HL-60/S4 treated with phorbol 12-myristate 13-acetate at 8.2 ng/mL for 4 days and 3 days (cell line): ENCODE measurements around the gene ACOT13.
"Not testable (repeated sequence)": the region's sequence is repeated elsewhere in the genome, so short reads cannot be mapped to it uniquely, and the experiment has no call there.

Source experiments
- in situ Hi-C: fragments of 300-500 bp; cut with MboI; formaldehyde crosslinking; loops from 2 replicates; pipeline ENCODE4 v1.15.0; 2022; ENCODE audit warnings: low sequenced_read_pairs

The ACOT13 gene

DNA sequence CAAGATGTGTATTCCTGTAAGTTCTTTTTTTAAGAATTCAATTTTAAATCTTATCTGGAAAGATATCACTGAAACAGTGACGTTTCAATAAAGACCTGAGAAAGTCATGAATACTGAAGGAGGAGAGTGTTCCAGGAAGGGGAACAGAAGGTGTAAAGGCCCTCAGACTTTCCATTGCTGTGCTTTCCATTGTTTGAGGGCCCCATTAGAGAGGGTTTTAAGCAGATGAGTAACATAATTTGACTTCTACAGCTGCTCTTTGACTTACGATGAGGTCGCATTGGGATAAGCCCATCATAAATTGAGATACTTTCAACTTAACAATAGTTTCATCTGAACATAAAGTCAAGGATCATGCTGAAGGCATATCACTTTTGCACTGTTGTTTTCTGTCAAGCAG lies 24.7 kb downstream of the ACOT13 start:
- in situ Hi-C loops, result no loop called here

DNA sequence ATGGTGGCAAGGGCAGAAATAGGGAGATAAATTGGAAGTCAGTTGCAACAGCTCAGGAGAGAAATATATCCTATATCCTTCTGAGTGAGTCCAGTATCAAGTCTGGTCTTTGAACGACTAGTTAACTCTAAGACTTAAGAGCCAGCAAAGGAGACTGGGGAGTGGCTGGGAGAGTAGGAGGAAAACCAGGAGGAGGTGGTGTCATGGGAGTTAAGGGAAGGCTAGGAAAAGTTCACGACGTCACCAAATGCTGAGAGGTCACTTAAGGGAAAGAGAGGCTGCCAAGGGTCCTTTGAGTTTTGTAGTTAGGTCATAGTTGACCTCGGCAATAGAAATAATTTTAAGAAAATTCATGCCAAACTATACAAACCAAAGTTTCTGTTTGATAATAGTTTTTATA lies 25.1 kb downstream of the ACOT13 start:
- in situ Hi-C loops, result no loop called here

DNA sequence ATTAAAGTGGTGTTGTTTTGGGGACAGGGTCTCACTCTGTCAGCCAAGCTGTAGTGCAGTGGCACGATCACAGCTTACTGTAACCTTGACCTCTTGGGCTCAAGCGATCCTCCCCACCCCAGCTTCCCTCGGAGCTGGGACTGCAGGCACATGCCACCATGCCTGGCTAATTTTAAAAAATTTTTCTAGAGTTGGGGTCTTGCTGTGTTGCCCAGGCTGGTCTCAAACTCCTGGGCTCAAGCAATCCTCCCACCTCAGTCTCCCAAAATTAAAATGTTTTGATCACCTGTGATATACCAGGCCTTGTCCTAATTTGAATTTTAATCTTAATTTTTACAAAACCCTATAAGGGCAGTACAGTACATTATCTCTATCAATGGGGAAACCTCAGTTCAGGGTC lies 25.5 kb downstream of the ACOT13 start:
- in situ Hi-C loops, result no loop called here

DNA sequence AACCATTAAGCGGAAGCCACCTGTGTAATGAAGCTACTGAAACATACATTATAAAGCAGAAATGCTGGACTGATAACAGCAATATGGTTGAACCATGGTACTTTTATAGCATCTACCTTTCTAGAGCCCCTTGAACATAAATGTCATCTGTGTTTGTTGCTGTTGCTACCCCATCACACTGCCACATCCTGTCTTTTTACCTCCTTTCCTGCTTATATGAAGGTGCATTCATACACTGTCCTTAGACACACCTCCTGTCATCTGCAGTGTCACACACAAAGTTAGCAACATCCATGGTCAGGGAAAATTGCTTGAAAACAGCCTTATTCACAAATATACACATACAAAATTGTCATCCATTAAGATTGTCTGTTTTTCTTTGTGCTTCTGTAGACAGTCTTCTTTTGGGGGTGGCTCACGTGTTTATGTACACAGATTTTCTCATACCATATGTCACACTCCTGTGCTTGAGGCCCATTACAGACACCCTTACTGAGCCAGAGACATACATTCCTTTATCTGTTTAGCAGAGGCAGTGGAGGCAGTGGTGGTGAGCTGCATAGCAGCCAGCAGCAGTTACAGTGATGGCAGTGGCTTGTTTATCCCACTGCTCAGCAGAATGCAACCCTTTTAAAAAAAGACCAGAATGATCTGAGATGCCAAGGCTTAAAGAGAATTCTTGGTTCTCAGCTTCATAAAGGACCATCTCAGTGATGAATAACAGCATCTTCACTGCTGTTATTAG lies 26.1 kb downstream of the ACOT13 start:
- in situ Hi-C loops, result no loop called here

DNA sequence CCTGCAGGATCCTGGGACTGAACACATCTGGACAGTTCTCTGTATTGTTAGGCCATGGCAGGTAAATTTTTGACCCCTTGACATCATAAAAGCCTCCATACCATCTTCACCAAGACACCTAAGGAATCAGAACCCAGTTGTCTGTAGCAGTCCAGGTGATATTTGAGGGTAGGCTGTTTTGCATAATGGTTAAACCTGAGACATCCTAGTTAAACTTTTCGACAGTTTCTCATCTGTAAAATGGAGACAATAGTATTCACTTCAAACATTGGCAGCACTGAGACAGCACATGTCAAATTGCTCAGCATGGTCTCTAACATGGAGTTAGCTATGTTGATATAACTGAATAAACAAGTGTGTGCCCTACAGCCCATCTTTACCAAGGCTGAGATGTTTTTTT lies 27.3 kb downstream of the ACOT13 start:
- in situ Hi-C loops, result no loop called here

DNA sequence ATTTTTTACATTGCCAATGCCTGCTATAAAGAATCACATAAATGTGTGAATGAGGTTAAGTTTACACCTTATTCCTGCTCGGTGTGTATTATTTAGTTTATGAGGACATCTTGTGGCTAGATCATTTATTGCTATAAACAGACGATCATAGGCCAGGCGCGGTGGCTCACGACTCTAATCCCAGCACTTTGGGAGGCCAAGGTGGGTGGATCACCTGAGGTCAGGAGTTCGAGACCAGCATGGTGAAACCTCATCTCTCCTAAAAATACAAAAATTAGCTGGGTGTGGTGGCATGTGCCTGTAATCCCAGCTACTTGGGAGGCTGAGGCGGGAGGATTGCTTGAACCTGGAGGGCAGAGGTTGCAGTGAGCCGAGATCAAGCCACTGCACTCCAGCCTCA lies 28.8 kb downstream of the ACOT13 start:
- in situ Hi-C loops, result loop anchor here (5.0 kb wide), 1 partner anchor 113 kb away; no protein-coding TSS in a partner anchor

DNA sequence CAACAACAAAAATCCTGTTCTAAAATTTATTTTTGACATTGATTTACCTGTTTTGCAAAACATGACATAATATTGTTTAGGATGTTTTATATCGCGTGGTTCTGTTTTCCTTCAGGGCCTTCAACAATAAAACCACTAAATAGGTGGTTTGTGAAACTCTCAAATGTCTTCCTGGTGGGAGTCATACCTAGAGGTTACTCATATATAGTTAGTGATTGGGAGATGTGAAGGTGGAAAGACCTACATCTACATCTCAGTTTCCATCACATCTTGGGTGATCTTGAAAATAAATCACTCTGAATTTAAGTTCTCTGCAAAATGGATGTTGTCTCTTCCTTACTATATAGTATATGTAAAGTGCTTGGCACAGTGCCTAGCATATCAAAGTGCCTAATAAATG lies 29.2 kb downstream of the ACOT13 start:
- in situ Hi-C loops, result loop anchor here (5.0 kb wide), 1 partner anchor 114 kb away; no protein-coding TSS in a partner anchor

DNA sequence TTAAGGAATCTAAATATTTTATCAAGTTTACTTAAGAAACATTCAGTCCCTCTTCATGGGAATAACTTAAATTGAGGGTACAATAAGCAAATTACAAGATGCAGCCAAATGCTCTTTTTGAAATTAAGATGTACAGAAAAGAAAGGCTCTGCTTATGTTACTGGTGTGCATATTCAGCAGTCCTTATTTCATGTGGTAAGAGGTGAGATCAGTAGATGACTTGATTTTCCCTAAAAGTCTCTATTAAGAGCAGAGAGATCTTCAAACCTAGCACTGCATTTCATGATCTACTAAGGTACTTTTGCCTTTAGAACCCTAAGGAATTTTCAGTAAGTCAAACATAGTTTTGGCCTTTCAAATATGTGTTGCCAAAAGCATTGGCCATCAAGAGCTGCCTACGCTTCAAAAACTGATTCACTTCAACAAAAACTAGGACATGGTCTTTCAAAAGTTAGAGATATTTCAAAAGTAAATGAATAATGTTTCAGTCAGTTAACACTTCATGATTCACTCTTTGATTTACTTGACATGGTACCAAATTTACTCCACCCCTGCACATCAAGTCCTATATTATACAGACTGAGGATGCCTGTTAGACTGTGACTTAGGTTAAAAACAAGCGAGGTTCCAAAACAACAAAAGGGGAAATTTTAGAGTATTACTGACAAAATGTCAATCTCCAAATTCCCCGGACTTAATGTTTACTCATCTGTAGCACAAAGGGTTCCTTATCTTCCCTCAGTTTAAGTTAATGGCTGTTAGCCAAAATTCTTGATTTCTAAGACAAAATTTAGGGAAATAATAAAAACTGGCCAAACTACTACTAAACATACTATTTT lies 32.9 kb downstream of the ACOT13 start:
- in situ Hi-C loops, result loop anchor here (5.0 kb wide), 1 partner anchor 117 kb away; no protein-coding TSS in a partner anchor

DNA sequence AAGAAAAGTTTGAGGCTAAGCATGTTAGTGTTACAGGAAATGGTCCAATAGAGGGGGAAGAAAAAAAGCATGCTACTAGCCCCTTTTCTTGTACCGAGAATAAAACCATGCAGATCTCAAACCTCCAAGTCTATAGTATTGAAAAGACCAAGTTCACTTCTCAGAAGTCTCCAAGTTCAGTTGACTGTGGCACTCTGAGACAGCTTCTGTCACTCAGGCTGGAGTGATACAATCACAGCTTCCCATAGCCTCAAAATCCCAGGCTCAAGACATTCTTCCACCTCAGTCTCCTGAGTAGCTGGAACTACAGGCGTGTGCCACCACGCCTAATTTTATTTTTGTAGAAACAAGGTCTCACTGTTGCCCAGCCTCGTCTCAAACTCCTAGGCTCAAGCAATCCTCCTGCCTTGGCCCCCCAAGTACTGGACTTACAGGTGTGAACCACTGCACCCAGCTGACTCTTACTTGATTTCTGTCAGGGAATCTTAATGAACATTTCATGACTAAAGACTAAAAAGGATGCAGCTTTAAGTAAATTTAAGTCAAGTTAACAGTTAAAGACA lies 35.9 kb downstream of the ACOT13 start:
- in situ Hi-C loops, result no loop called here

DNA sequence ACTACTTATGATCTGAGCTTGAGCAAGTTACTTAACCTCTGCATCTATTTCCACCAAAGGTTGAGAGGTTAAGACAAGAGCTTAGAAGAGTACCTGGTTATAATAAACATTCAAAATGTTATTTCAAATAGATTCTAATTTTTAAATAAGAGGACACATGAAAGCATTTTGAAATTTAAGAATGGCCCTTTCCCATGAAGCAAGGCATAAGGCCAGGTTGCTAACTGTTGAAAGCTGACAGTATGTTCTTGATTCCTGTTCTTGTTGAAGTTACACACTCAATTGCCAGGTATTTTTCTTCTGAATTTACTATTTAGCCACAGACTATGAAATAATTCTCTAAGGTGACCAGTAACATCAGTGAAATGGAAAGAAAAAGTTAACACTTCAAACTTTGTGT lies 37.6 kb downstream of the ACOT13 start:
- in situ Hi-C loops, result no loop called here

DNA sequence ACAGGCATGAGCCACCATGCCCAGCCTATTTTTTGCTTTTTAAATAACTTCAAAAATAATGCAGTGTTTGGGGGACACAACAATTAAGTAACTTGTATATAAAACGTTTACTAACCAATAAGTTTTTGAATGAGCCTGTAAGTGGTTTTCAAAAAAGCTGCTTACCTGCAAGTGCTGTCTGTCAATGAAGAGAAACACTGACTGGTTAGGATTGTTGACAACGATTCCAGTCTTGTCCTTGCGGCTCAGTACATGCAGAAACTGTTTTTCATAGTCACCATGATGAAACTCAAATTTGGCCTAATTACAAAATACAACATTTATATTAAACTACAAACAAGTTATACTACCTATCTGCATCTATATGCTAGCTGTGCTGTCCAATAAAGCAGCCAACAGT lies 41.7 kb downstream of the ACOT13 start:
- in situ Hi-C loops, result no loop called here

DNA sequence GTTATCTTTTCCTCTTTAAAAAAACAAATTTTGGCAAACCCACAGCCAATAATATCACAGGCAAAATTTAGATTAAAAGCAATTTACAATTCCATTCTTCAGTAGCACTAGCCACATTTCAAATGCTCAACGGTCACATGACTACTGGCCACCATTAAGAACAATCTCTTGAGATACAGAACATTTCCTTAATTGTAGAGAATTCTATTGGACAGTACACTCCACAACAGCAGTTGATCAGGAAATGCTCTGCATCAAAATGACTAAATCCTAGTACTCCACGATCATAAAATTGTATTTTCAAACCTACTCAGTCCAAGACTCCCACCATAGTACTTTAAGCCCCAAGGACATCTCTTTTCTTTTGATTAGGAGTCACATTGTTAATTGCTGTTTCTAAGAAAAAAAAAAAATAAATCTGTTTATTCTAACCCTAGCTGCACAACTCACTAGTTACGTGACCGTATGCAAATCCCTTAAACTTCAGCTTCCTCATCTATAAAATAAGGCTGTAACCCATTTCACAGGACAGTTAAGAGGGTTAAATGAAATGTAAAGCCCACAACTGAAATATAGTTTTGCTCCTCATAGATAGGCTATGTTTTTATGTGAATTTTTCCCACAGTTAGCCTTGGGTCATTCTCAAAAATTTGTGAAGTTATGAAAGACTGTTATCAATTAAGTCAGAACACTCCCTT lies 42.3 kb downstream of the ACOT13 start:
- in situ Hi-C loops, result no loop called here

DNA sequence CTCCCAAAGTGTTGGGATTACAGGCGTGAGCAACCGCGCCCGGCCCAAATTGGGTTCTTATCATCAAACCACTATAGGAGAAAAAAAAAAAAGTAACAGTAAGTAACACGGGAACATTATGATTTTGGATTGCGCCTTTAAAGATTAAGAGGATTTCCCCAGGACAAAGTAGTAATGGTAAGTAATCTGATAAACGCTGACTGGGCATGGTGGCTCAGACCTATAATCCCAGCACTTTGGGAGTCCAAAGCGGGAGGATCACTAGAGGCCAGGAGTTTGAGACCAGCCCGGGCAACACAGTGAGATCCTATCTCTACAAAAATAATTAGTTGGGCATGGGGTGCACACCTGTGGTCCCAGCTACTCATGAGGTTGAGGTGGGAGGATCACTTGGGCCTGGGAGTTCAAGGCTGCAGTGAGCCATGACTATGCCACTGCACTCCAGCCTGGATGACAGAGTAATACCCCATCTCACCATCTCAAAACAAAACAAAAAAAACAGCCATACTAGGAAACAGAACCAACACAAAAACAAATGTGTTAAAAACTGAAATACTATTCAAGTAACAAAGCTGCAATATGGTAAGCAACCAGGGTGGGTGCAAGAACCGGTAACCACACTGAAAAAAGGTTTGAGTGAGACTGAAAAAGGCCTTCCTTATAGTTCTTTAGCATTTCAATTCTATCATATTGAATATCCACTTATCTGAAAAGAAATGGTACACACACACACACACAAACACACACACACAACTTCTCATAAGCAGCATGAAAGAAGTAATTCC lies 43.8 kb downstream of the ACOT13 start:
- in situ Hi-C loops, result no loop called here

DNA sequence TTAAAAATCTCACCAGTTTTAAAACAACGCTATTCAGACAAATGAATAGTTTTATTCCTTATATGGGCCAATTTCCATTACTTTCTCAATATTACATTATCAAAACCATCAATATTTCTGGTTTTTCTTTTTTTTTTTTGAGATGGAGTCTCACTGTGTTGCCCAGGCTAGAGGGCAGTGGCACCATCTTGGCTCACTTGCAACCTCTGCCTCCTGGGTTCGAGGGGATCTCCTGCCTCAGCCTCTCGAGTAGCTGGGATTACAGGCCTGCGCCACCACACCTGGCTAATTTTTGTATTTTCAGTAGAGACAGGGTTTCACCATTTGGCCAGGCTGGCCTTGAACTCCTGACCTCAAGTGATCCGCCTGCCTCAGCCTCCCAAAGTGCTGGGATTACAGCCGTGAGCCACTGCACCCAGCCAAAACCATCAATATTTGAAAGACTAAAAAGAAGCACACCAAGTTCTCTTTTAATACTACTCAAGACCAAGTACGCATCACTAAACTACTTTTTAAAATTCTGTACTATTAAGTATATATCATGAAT lies 49.8 kb downstream of the ACOT13 start:
- in situ Hi-C loops, result not testable (repeated sequence)

DNA sequence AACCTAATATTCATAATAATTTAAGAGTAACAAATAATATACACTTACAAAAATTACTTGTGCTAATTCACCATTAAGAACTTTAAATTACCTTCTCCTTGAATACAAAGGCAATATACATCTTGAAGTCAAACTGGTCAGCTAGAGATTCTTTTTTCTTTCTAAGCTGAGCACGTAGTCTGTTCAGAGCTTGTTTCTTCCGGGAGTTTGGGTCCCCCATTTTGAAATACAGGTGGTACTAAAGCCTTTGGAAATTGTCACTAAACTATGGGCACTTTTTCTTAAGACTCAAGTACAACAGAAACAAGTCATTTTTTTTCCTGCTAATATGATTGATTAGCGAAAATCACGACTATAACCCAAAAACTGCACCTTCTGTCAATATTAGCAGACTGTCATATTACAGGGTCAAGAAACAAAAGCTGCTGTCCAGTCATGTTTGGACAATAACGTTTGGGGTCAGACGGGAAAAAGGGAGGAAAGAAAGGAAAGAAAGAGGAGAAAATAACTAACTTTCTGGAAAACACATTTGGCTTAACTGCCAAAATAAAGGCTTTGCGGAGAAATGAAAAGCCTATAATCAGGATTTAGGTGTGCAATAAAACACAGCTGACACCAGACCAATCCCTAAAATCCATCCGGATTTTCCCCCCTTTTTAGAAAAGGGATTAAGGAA lies 51.7 kb downstream of the ACOT13 start:
- in situ Hi-C loops, result no loop called here

DNA sequence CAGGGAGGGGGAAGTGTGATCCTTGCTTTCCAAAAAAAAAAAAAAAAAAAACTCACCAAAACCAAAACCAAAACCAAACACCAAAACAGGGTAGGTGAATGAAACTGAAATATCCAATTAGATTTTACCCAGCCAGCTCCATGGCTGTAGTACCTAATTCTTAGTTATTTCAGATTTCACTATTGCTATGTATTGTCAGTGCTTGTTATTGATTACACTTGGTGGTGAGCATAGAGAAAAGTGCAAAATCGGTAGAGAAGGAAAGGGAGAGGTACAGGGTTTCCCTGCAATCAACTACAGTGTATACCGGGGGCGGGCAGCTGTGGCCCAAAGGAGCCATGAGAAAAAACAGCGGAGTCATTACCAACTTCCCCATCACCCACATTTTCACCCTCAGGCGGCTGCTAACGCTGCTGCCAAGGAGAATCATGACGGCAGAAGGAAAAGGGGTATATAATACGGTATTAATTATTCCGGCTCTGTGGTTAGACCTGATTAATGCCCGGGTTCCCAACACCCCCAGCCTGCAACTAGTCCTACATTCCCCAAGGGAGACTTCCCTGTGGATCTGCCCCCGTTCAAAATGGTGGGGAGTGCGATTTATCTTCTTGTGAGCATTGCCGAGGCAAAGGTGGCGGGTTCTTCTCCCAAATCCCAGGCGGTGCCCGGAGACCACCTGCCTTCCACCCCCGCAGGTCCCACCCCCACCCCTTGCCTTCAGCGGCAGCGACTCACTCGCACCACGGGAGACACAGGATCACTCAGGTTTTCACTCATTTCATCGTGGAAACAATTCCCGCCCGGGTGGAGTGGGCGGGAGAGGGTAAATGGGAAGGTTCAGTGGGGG lies 52.5 kb downstream of the ACOT13 start, which contains the start of gene C6orf62:
Gene C6orf62 (minus strand): TSS at position 30 of the 847 bp plus-strand sequence. CDS start 486 bp downstream, outside the sequence.
- in situ Hi-C loops, result no loop called here

DNA sequence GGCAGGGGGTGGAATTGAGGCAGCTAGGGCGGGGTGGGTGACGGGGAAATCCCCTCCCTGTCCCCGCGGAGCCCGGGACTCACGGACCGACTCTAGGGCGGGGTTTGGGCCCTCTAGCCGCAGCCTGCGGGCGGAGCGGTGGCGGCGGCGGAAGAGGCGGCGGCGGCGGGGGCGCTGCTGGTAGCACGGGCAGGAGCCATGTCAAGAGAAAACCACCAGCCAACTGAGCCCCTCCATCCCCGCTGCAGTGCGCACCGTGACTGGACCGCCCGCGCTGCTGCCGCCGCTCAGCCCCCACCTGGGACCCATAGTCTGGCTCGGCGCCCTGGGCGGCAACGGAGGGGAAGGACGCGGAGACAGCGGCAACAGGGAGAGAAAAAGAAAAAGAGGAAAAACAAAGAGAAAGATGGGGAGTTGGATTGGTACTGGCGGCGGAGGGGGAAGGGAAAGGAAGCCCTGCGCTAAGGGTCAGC lies 53.3 kb downstream of the ACOT13 start:
- in situ Hi-C loops, result no loop called here
